GM18517 (cell line): ENCODE measurements around the gene ASB8.
"Not testable (repeated sequence)": the region's sequence is repeated elsewhere in the genome, so short reads cannot be mapped to it uniquely, and the experiment has no call there.

Source experiments
- ATAC-seq: cut with Tn5 transposase; IDR thresholded peaks from one replicate; pipeline ENCODE4 v1.9.1; 2021; ENCODE audit warnings: mild to moderate bottlenecking, moderate library complexity; ENCODE audit not compliant: unreplicated experiment

Gene ASB8

DNA sequence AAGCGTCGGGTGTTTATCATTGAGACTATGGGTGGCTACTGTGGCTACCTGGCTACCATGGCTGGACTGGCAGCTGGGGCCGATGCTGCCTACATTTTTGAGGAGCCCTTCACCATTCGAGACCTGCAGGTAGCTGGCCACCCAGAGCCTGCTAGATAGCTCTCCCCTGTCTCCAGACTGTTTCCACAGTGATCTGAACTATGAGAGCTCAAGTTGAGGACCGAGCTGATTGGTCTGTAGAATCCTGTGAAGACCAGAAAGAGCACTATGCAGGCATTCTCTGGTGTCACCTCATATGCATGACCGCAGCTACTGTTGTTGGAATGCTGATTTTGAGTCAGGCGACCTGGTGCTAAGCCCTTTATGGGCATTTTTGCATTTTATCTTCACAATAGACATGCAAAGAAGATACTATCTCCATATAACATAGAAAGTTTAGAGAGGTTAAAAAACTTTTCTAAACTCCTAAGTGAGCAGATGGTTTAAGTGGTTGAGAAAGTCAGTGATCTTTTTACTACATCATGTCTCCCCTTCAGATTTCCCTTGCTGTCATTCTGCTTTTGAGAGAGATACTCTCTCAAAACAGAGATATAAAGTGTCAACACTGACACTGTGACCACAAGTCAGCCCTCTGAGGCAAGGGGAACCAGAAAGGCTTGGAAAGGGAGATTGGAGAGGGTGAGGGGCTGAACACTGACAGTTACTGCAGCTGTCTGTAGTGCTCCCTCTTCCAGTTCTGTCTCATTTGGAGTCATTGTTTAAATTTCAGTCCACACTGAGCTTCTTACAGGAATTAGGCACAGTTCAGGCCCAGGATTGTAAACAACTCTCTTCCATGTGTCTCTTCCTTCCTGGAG lies 14.3 kb downstream of the ASB8 start:
- no peak for ATAC-seq

DNA sequence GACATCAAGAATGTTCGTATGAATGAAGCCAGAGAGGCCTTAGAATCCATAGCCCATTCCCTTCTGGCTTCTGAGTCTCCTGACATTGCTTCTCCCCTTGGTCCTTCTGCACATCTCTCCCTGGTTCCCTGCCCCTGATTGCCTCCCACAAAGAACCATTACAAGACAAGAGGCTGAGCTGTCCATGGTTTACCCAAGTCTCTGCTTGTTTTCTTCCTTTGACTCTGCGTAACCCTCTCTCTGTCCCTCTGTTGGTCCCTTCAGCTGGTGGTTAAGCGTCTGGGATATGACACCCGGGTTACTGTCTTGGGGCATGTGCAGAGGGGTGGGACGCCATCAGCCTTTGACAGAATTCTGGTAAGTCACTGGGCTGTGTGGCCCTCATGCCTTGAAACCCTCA lies 22.3 kb downstream of the ASB8 start:
- no peak for ATAC-seq

DNA sequence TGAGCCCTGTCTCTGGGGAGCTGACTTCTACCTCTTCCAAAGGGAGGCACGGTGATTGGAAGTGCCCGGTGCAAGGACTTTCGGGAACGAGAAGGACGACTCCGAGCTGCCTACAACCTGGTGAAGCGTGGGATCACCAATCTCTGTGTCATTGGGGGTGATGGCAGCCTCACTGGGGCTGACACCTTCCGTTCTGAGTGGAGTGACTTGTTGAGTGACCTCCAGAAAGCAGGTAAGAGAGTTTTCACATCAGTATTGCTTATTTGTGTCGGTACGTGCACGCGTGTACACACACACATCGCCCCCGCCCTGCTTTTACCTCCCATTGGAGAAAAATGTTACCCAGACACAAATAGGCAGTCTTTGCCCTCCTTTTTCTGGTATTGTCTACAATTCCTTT lies 24.5 kb downstream of the ASB8 start:
- ATAC-seq, result no peak

DNA sequence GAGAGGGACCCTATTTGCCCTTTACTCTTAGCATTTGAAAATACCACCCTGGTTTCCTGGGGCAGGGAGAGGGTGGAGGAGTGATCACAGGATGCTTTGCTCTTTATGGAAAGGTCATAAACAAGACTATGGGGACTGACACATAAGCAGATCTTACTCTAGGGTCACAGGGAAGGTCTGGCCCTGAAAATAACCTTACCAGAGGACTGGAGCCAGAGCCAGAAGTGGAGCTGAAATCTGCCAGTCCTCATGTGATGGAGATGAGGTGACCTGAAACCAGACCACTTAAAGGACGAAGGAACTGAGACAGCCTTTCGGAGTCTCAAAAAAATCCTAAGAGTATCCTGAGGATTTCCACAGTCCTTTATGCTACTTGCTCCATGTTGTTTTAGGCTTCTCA lies 25.8 kb downstream of the ASB8 start:
- no peak for ATAC-seq

DNA sequence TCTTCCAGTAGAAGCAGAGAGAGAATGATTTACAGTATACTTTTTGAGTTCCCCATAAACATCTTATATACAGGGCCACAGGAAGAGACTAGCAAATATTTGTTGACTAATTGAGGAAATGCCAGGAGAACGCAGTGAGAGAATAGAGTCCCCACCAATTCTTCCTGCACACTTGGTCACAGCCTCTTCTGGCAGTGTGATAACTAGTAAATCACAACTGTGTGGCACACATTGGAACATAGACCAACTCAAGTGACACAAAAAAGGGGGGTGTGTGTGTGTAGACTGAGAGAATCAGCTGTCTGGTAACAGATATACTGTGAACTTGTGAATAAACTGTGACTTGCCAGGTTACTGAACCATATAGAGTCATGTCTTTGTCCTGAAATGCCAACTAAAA lies 27.9 kb downstream of the ASB8 start:
- ATAC-seq, result no peak

DNA sequence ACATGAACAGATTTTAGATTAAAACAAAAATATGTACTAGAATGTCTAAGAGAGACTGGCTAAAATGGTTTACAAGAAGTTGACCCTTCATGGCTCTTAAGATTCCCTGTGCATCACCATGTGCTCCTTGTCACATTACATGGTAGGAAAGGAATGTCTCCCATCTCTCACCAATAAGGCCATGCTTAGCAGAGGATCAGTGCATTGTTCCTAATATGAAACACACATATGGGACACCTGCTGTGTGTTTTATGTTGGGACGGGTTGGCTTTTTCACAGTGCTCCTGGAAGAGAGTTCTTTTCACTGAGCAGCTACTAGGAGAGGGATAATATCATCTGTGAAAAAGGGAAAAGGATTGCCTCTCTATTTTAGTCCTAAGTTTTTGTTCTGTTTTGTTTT lies 28.5 kb downstream of the ASB8 start:
- ATAC-seq, result no peak

DNA sequence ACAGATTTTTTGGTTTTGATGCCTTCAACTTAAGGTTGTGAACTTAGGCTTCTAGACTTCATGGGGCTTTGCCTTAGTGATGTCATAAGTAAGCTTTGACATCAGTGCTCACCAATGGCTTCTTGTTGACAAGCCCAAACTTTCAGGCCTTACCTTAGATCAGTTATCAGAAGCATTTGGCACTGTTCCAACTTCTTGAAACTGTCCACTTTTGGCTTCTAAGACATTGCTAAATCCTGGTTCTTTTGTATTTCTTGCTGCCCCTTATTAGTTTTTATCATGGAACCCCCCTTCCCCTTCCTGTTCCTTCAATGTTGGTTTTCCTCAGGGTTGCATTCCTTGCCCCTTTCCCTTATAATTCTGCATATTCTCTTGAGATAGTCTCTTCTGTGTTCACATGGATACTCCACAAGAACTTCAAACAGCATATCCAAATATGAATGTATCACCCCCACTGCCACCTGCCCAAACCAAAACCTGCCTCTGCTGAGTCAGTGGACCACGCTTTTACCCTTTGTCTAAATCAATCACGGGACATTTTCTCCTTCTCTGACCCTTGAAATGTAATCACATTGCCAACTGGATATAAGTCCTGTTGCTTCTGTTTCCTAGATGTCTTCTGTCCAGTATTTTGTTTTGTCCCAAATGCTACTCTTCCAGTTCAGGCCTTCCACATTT lies 30.2 kb downstream of the ASB8 start:
- ATAC-seq, result no peak

DNA sequence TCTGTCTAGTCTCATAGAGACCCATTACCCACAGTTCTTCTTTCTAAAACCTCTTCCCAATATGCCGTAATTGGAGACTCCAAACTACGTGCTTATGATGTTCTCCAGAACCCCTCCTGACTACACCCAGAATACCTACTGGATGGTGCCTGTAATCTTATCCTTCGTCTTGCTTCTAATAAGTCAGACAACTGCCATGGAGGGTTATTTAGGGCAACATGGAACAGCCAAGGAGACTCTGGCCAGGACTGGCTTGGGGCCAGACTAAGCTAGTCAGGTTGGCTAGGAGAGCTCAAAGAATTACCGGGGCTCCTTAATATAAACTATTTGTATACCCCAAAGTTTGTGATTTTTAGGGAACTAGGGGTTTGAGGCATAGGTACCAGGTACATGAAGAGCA lies 31.3 kb downstream of the ASB8 start:
- no peak for ATAC-seq

DNA sequence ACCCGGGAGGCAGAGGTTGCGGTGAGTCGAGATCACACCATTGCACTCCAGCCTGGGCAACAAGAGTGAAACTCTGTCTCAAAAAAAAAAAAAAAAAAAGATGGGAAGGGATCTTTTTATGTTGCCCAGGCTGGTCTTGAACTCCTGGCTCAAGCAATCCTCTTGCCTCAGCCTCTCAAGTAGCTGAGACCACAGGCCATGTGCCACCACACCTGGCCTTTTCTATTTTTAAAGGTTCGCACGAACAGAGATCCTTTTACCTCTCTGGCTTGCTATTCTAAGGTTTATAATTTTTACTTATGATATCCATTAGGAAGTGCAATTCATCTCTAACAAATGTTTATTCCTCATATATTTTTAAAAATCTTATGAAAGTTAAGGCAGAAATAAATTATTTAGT lies 31.8 kb downstream of the ASB8 start:
- not testable (repeated sequence) for ATAC-seq

DNA sequence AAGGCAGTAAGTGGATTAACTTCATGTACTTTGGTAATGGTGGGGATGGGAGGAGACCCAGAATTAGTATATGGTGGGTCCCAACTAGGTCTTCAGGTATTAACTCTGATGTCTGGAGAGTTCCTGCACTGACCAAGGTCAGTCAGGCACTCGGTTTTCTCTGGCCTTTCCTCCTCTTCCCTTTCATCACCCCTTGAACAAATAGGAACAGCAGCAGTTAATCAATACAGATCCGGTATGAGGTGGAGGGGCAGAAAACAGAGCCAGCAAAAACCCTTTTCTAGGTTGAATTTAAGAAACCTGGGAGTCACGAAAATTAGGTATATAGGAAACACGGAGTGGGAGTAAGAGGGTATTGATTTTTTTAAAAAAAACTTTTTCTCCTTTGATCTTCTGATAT lies 34.1 kb downstream of the ASB8 start:
- ATAC-seq, result no peak

DNA sequence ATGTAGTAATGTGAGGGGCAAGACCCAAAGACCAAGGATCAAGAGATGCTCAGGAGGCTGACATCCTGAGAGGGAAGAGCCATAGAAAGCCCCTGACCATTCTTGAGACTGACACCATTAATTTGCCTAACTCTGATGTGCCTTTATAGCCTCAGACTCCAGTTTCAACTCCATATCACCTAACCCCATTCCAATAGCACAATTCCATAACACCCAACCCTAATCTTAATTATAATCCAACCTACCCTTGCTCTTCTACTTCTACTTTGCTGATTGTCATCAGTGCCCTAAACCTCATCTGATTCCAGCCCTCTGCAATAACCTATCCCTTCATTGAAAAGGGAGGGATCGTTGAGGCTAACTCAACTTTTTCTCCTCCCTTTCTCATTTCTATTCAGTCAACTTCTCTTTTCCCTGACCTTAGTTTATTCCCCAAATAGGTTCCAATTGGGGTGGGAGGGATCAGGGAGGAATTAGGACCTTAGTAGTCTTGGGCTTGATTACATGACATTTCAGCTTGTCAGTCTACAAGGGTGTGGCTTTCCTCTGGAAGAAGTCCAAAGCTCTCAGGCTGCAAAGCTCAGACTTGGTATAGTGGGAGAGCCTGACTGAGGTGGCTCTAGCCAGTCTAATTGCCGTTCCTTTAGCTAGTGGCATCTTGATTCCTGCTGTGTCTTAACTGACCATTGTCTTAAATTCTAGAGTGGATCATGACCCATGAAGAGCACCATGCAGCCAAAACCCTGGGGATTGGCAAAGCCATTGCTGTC lies 35.1 kb downstream of the ASB8 start:
- no peak for ATAC-seq

DNA sequence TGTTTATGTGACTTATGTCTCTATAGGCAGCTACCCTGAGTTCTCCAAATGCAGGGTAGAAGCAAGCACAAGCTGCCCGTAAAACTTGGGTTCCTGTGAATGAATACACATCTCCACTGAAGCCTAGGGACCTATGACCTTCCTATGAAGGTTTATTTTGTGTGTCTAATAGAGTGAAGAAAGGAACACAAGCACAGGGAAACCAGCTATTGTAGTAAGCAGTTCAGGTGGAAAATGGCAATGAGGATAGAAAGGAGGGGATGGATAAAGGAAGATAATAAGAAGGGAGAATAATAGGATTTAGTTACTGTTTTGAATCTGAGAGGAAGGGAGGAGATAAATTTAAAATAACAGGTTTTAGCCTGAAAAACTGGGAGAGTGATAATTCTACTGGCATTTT lies 35.8 kb downstream of the ASB8 start:
- no peak for ATAC-seq

DNA sequence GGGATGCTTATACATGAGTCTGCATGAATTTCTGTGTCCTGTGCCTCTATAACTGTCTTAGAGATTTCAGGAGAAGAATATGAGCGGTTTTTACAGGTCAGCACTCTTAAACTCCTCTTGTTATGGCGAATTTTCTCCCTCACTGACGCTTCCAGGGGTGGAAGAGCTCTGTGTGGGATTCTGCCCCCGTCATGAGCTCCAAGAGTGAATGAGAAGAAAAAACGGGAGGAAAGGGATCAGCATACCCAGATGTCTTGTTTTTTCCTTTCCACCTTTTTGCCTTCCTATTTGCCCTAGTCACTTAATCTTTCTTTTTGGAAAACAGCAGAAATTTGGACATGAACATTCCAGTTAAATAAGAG lies 37.5 kb downstream of the ASB8 start:
- ATAC-seq, result no peak

DNA sequence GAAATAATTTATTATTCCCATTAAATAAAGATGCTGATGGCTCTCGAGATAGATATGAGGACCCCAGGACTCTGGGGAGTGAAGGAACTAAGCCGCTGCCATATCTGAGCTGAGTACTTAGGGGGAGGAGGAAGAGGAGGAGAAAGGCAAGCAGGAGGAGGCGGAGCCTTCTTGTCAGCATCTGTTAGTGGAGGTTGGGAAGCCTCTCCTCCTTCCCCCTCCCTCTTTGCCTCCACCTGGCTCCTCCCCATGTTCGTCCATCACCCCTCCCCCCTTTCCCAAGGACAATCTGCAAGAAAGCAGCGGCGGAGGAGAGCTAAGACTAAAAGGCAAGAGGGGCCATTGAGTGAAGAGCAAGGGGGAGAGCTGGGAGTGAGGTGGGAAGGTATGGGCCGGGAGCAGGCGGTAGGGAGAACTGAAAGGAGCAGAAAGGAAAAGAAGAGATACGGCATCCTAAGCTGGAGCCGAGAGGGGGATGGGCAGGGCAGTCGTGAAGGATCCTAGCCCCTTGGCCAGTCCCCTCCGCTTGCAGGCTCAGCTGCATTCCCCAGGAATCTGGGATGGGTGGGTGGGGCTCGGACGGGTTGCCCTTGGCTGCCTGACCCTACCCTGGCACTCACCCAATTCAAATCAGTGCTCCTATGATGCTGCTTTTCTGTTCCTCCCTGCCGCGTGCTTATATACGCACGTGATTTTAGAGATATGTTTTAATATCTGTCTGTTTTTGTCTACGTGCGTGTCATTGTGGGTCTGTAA lies 38.1 kb downstream of the ASB8 start, which contains the start of gene PFKM:
TSS of gene PFKM (plus strand) at position 287 of the 756 bp plus-strand sequence. CDS start 3,411 bp downstream, outside the sequence.
- peak; percentile 99 for ATAC-seq

DNA sequence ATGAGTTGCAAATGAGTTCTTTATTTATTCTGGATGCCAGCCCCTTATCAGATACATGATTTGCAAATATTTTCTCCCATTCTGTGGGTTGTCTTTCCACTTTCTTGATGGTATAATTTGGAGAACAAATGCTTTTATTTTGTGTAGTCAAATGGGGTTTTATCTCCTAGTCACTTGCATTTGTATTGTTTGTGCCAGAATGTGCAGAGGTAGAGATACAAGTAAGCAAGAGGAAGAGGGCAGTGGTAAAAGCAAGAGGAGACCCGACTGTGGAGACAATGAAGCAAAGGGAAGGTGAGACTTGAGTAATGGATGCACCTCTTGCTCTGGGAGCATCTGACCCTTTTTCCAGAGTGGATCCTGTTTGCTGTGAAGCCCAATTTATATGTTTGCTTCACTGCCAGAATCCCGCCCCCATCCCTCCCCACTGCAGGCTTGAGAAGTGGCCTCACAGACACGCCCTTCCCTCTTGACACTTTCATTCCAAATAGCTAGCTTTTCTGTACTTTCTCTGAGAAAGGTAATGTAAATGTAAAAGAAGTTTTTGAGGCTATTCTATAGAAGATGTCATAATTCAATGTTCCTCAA lies 38.9 kb downstream of the ASB8 start:
- no peak for ATAC-seq

DNA sequence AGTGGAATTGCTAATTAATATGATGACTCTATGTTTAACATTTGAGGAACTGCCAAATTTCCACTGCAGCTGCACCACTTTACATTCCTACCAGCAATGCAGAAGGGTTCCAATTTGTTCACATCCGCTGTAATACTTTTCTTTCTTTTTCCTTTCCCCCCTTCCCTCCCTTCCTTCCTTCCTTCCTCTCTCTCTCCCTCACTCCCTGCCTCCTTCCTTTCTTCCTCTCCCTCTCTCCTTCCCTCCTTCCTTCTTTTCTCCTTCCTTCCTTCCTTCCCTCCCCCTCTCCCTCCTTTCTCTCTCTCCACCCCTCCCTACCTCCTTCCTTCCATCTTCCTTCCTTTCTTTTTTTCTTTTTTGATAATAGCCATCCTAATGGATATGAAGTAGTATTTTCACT lies 41.4 kb downstream of the ASB8 start:
- no peak for ATAC-seq

DNA sequence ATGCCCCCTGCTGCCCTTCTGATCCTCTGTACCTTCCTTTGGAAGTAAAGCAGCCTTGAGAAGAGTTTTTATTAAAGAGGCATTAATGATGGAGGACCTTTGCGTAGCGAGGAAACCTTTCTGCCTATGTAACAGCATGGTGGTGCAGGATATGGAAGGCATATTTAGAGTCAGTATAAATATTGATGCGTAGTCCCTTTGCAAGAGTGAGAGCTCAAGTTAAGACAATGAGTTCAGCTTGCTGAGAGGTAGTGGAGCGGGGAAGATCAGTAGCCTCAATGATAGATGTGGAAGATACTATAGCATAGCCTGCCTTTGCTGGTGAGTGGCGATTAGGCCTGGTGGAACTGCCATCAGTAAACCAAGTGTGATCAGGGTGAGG lies 46.0 kb downstream of the ASB8 start:
- not testable (repeated sequence) for ATAC-seq

DNA sequence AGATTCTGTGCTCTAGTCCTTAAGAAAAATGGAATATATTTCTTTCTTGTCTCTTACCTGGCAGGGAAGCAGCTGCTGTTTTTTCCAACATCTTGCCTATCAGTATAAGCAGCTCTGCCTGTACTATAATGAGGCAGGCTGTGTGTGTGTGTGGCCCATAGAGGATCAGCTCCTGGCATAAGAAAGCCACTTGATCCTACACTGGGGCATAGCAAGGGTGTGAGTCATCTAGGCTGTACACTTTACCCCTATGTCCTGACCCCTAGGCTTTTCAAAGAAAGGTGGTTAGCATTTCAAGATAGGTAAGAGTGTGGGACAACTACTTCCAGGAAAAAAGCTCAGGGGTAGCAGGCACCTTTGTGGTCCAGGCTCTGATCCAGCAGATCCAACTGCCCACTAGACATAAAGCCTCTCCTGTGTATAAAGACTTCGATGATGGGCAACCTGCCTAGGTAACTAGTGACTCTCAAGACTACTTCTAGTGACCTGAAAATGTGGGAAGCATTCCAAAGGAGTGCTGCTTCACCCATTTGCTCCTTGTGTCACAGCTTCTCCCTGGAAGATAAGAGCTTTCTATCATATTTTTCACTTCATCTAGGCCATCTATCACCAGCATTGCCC lies 46.5 kb downstream of the ASB8 start:
- no peak for ATAC-seq

DNA sequence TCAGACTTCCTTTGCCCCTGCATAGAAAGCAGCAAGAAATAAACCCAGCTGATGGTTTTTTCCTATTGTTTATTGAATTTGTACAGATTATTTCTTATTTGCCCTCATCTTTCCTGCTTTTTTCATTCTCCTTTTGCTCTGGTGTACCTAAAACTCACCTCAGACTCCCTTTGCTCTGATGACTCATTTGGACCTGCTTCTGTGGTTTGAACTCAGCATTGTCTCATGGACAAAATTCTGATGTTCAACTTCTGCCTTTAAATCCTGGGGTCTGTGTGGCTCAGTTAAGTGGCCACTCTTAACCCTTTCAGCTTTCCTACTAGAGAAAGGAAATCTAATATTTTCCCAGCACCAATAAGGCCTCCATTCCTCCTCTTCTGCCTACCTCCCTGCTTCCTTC lies 47.9 kb downstream of the ASB8 start:
- ATAC-seq, result no peak
